IPS DF 6.9 (cell line): ENCODE results near the gene ARF6.

ENCODE experiments used
- DNase-seq: peaks from one replicate; pipeline ENCODE4 v3.0.0-alpha.2; 2013; ENCODE audit warnings: low read depth, low spot score
- H3K27ac ChIP-seq: one replicate; pipeline ENCODE4 v1.5.1; 2013; ENCODE audit warnings: low read length, control low read depth
- H3K27me3 ChIP-seq: 2 replicates; pipeline ENCODE4 v1.6.1; 2013; ENCODE audit warnings: mild to moderate bottlenecking, low read length; ENCODE audit not compliant: control insufficient read depth, insufficient read depth
- H3K36me3 ChIP-seq: 2 replicates; pipeline ENCODE4 v1.6.1; 2013; ENCODE audit warnings: low read length; ENCODE audit not compliant: control insufficient read depth, insufficient read depth
- H3K4me1 ChIP-seq: 2 replicates; pipeline ENCODE4 v1.6.1; 2013; ENCODE audit warnings: low read length; ENCODE audit not compliant: control insufficient read depth, insufficient read depth
- H3K4me3 ChIP-seq: 2 replicates; pipeline ENCODE4 v1.5.1; 2013; ENCODE audit warnings: mild to moderate bottlenecking, low read length
- H3K9me3 ChIP-seq: 2 replicates; pipeline ENCODE4 v1.6.1; 2013; ENCODE audit warnings: low read length, inconsistent platforms; ENCODE audit not compliant: control insufficient read depth, insufficient read depth
- WGBS: extraction: QIAGEN DNeasy Blood & Tissue Kit; methylation state at CpG from one replicate; pipeline ENCODE4 v1.1.7; 2013; ENCODE audit warnings: mixed read lengths, missing lambda C conversion rate; ENCODE audit not compliant: insufficient read length, insufficient coverage; 5-methylcytosine and 5-hydroxymethylcytosine counted together

The ARF6 gene

DNA sequence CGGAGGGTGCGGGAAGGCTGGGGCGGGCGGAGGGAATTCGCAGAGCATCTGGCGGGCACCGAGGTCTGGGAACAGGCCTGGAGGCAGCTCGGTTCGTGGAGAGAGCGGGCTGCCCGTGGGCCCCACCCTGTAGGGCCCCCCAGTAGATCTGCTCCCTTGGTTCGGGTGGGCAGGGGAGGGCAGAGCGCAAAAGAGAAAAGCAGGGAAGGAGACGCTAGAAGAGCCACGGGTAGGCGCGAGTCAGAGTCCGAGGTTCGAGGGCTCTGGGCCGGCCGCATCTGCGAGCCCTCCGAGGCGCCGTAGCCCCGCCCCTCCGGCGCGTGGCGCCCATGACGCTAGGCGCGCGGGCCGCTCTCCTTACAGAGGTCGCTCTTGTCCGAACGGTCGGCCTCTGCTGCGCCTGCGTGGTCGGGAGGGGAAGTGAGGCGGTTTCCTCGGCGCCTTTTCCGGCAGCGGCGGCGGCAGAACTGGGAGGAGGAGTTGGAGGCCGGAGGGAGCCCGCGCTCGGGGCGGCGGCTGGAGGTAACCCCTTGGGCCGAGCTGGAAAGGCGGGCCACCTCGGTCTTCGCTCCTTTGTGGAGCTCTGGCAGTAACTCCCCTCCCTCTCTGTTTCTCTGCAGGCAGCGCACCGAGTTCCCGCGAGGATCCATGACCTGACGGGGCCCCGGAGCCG is at the start of gene ARF6:
TSS of gene ARF6 (plus strand) at position 447 of the 673 bp plus-strand sequence. CDS start 655 bp downstream, outside the sequence.
- Histone ChIP-seq H3K9me3 (no peaks in the 10 kb centered on the region), H3K4me1 (no peaks in the 10 kb centered on the region), H3K27ac (no peak within 1 kb of the TSS), H3K27me3 (no peaks in the 10 kb centered on the region), H3K36me3 (no peaks in the 10 kb centered on the region), H3K4me3 (peak within 1 kb of the TSS; percentile 97)
- DNase-seq, result peak; percentile 82
- WGBS, result no CpG with 5 or more reads among the region's 66 CpGs

DNA sequence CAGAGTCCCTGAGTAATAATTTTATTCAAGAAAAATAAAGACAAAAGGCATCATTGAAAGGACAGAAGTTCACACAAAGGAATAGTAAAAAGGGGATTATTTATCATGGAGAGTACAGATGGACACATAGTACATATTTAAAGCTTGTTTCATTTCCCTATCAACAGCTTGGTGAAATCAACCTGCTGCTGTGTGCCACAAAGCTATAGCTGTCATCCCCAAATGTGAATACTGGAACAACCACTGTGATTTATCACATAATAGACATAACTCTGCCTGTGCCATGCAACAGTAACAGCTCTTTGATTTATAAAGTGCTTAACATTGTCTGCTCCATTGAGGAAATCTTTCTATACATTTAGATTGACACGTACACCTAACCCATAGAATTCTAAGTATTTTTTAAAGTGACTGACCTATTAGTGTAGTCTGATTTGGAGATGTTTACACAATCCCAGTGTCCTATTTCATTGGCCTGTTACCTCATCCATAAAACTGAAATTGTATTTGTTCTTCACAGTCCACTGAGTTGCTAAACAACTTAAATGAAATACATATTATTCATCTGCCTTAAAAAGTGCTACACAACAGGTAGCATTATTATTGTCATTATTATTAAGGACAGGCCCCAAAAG is 43.6 kb upstream of the ARF6 start:
- peaks cover 7% of the 10 kb centered on the region; the same call in 1 of the 2 replicates for H3K36me3 ChIP-seq
- no peaks in the 10 kb centered on the region for H3K4me1 ChIP-seq

DNA sequence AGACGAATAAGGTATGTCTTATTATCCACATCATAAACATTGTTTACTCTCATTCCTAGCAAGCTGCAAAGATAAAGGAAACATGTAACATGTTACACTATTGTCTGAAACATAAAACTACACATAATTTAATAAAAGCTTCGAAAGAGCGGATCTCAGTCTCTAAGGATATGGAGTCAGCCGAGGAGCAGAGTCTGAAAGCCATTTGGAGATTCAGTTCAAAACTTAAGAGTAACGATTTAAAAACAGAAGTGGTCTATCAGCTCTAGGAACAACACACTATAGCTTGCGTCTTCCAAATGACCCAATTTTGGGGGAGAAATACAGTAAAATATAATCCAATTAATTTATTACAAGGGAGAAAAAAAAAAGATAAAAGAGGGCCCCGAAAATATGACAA is 41.1 kb upstream of the ARF6 start:
- Histone ChIP-seq H3K27ac (no peak overlapping the region), H3K4me3 (peak overlapping the region; percentile 58; the same call in 1 of the 2 replicates), H3K9me3 (no peaks in the 10 kb centered on the region), H3K36me3 (no peaks in the 10 kb centered on the region), H3K27me3 (no peaks in the 10 kb centered on the region), H3K4me1 (no peaks in the 10 kb centered on the region)
- DNase-seq, result no peak
- WGBS, result no CpG with 5 or more reads among the region's 7 CpGs

More for the DNA sequence above, 43.6 kb upstream of the ARF6 start:
- no peak for DNase-seq
- no peaks in the 10 kb centered on the region for H3K9me3 ChIP-seq
- H3K4me3 ChIP-seq, result no peak overlapping the region
- H3K27ac ChIP-seq, result no peak overlapping the region
- no peaks in the 10 kb centered on the region for H3K27me3 ChIP-seq
- no CpG with 5 or more reads among the region's 1 CpG for WGBS

DNA sequence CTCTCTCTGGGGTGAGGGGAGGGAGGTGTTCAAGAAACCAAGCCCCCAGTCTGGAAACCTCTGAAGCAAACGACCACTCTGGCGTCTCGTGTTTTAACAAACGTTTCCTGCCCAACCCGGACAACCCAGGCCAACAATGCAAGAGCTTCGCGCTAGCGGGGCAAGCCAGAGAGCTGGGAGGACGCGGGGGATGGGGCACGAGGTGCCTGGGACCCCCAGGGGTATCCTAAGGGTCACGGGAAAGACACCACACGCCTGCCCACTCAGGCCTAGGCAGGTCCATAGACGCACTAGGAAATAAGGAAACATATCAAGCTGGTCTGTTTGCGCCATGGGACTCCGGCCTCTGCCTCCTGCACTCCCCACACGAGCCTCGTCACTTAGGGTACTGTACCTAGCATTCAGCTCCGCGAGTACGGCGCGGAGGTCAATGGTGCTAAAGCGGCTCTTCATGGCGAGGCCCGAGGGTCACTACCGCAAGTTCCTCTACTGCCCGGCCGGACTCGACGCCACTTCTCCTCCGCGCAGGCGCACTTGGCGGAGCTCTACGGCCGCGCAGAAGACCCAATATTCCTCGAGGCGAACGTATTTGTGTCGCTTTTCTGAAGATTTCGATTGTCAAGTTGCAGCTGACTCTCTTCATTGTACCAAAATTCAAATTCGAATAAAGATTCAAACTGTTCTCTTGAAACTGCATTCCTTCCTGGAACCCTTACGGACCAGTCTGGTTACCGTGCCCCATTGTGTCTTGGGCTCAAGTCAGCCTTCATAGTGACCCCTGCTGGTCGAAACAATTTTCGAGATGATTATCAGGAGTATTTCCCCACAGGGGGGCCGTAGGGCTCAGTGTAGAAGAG is 40.4 kb upstream of the ARF6 start, which contains the start of gene NEMF:
TSS of gene NEMF (minus strand) at position 488 of the 857 bp plus-strand sequence. CDS start at position 453, 35 bp downstream.
- no CpG with 5 or more reads among the region's 49 CpGs for WGBS
- Histone ChIP-seq H3K27me3 (no peaks in the 10 kb centered on the region), H3K4me3 (peak within 1 kb of the TSS; percentile 58), H3K4me1 (no peaks in the 10 kb centered on the region), H3K27ac (no peak within 1 kb of the TSS), H3K36me3 (no peaks in the 10 kb centered on the region), H3K9me3 (no peaks in the 10 kb centered on the region)
- DNase-seq, result peak; percentile 84

DNA sequence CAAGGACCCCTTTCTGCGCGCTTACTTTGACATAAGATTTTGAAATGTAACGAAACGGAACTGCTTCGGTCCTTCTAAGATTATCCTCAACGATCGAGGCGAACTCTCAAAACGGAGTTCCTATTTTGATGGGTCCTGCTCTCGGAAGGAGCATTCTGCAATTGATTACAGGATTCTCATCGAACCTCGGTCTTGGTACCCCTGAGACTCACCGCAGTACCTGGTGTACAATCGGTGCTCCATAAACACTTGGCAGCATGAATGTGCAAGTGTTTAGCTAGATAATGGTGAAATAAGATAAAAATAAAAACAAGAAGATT is 39.8 kb upstream of the ARF6 start:
- H3K9me3 ChIP-seq, result no peaks in the 10 kb centered on the region
- H3K4me3 ChIP-seq, result peak overlapping the region; percentile 58; the same call in 1 of the 2 replicates
- no peaks in the 10 kb centered on the region for H3K4me1 ChIP-seq
- no peaks in the 10 kb centered on the region for H3K36me3 ChIP-seq
- no peaks in the 10 kb centered on the region for H3K27me3 ChIP-seq
- H3K27ac ChIP-seq, result no peak overlapping the region
- WGBS, result no CpG with 5 or more reads among the region's 14 CpGs
- no peak for DNase-seq

DNA sequence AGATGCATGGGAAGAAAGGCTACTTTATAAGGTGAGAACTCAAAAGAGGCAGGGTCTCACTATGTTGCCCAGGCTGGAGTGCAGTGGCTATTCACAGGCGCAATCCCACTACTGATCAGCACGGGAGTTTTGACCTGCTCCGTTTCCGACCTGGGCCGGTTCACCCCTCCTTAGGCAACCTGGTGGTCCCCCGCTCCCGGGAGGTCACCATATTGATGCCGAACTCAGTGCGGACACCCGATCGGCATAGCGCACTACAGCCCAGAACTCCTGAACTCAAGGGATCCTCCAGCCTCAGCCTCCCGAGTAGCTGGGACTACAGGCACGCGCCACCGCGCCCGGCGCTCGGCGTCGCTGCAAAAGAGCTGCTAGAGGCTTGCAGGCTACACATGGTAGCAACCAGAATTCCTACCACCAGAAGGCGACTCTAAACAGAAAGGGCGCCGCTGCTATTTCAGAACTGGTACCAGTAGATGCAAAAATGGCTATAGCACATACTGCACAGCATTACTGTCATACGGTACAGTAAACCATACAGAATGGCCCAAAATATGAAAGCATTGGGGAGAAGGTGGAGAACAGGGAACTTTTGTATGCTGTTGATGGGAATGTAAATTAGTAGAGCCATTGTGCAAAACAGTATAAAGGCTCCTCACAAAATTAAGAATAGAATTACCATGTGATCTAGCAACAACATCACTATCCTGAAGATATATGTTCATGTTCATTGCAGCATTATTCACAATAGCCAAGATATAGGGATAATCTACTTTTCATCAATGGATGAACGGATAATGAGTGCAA is 39.1 kb upstream of the ARF6 start:
- Histone ChIP-seq H3K9me3 (no peaks in the 10 kb centered on the region), H3K27me3 (no peaks in the 10 kb centered on the region), H3K27ac (no peak overlapping the region), H3K4me3 (no peak overlapping the region), H3K4me1 (no peaks in the 10 kb centered on the region), H3K36me3 (no peaks in the 10 kb centered on the region)
- no peak for DNase-seq
- no CpG with 5 or more reads among the region's 27 CpGs for WGBS

DNA sequence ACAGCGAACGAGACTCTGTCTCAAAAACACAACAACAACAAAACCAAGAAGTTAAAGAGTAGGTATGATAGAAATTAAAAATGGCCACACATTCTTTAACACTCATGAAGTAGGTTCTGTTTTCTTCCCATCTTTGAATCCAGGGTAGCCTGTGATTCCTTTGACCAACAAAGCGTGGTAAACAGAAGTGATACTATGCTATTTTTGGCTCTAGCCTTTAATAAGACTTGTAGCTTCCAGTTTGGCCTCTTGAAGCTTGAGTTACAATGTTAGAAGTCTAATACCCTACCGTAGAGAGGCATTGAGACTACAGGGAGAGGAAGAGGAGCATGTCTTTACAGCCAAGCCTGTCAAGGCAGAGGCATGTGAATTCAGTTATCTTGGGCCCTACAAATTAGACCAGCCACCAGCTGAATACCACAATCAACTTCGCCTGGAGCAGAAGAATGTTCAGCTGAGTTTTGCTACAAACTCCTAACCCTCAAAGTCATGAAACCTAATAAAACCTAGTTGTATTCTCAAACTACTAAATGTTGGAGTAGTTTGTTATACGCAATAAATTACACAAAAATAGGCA is 35.4 kb upstream of the ARF6 start:
- no peaks in the 10 kb centered on the region for H3K4me1 ChIP-seq
- no peak for DNase-seq
- H3K36me3 ChIP-seq, result no peaks in the 10 kb centered on the region
- H3K27me3 ChIP-seq, result no peaks in the 10 kb centered on the region
- H3K9me3 ChIP-seq, result no peaks in the 10 kb centered on the region
- H3K4me3 ChIP-seq, result no peak overlapping the region
- no peak overlapping the region for H3K27ac ChIP-seq
- no CpG with 5 or more reads among the region's 6 CpGs for WGBS

DNA sequence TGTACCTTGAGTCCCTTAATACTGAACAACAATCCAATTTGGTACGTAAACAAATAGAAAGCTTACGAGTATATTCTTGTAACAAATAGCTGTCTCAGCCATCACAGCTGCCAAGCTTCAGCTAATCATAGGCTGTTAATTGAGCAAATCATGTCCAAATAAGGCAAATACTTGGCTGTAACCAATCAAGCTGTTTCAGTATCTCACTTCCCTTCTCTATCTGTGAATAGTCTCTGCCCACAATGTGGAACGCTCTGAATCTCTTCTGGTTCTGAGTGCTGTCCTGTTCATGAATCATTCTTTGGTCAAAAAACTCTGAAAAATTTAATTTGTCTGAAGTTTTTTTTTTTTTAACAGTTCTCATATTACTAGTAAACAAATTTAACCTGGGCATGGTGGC is 34.5 kb upstream of the ARF6 start:
- WGBS, result no CpG with 5 or more reads among the region's 3 CpGs
- Histone ChIP-seq H3K9me3 (no peaks in the 10 kb centered on the region), H3K4me3 (no peak overlapping the region), H3K36me3 (no peaks in the 10 kb centered on the region), H3K4me1 (no peaks in the 10 kb centered on the region), H3K27me3 (no peaks in the 10 kb centered on the region), H3K27ac (no peak overlapping the region)
- no peak for DNase-seq

DNA sequence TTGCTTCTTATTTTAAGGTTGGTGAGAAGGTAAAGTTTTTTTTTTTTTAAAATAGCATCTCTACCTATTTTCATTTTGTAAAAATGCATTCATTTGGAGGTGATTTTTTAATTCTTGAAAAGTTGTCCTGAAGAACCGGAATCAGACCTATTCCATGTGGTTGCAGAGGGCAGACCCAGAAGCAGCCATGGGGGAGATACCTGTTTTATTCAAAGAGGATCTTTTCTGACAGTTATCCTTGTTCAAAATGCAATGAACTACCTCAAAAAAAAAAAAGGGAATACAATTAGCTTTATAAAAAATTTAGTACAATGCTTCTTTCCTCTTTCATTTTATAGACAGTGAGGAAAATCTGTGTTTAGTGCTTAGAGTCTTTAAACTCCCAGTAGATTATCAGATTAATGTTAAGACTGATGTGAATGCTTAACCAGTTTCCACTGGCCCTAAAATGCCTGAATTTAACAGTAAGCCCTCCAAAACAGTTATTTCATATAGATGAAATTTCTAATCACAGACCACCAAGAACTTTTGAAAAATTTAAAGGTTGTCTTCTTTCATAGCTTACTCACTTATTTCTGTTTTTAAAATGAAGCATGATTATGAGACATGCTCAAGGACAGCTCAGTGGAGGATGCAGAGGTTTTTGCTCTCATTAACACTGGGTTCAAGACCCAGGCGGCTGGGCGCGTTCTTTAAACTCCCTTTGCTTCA is 31.7 kb upstream of the ARF6 start:
- no CpG with 5 or more reads among the region's 4 CpGs for WGBS
- H3K27me3 ChIP-seq, result no peaks in the 10 kb centered on the region
- H3K36me3 ChIP-seq, result no peaks in the 10 kb centered on the region
- no peaks in the 10 kb centered on the region for H3K4me1 ChIP-seq
- H3K9me3 ChIP-seq, result no peaks in the 10 kb centered on the region
- DNase-seq, result no peak
- H3K27ac ChIP-seq, result no peak overlapping the region
- peak overlapping the region; percentile 71; the same call in 1 of the 2 replicates for H3K4me3 ChIP-seq
